ENCODE results near the gene PURA.

DNA sequence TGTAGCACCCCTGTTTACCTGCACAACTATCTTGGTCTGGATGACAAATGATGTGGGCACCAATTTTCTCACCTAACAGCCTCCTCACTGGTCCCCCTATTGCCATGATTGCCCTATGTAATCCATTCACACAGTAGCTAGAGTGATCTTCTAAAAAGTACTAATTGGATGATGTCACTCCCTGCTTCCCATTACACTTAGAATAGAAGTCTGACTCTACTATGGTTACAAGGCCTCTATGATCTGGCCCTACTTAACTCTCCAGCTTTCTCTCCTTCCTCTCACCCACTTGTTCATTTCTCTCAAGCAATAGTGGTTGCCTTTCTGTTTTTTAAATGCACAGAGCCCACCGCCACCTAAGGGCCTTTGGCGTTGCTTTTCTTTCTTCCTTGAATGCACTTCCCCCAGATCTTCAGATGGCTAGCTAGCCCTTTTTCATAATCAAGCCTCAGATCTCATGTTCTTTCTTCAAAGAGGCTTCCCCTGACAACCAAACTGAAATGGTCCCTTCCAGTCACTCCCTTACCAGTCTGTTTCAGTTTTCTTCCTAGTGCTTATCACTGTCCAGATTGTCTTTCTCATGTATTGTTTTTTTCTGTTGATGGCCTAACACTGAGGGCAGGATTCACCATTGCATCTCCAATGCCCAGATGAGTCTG, 20.5 kb downstream of the PURA start:
- TF ChIP-seq POLR2A (IDR thresholded peaks at IDR 0.05), result no peak
- no peak for TF ChIP-seq CTCF (IDR thresholded peaks at IDR 0.05)
- TF ChIP-seq EP300 (IDR thresholded peaks at IDR 0.05), result no peak

All from stomach (tissue), 4 donors.